Measurements from ENCODE around the gene CDPF1. TPM values are rescaled to one million over a fixed set of nuclear protein-coding genes. Genes with fewer than 3 reads are reported as not detected.

Gene CDPF1
- total RNA-seq, 1 experiment from 2014 or later, result 16.3 TPM

DNA sequence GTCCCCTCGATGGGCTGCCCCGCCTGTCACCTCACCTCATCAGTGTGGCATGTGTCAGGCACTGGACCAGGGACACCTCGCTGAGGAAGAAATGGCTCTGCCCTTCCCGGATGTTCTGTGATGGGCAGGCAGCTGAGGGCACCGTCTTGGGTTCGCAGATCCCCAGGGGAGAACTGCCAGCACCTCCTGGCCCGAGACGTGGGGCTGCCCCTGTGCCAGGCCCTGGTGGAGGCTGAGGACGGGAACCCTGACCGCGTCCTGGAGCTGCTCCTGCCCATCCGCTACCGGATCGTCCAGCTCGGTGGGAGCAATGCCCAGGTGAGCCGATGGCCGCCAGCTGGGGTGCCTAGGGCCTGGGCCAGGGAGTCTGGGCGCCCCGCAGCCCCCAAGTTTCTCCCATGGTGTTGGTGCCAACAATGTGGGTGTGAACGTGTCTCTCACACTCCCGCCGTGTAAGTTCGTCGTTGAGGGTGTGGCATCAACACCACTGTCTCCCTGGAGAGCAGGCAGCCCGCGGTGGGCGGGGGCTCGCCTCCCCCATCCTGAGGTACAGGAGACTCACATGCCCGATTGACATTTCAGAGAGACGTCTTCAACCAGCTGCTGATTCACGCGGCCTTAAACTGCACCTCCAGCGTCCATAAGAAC, 39.3 kb upstream of the CDPF1 start:
- no peak overlapping the region for H2AFZ ChIP-seq (ENCODE audit: low read depth, low read length, poor library complexity, severe bottlenecking)
- no peak overlapping the region for H3K27ac ChIP-seq (ENCODE audit: low read depth, low read length)
- TF ChIP-seq ZBTB33 (IDR thresholded peaks at IDR 0.05; ENCODE audit: extremely low read depth, insufficient replicate concordance, low read length) (no peak), ZNF274 (IDR thresholded peaks at IDR 0.05; ENCODE audit: low read depth, low read length) (no peak), EZH2 (IDR thresholded peaks at IDR 0.05) (no peak), EZH2phosphoT487 (IDR thresholded peaks at IDR 0.05; ENCODE audit: borderline replicate concordance) (no peak), CEBPB (IDR thresholded peaks at IDR 0.05; ENCODE audit: low read depth) (no peak), TCF7L2 (IDR thresholded peaks at IDR 0.05; ENCODE audit: borderline replicate concordance, extremely low read depth, insufficient read depth, insufficient read length) (no peak), JUND (IDR thresholded peaks at IDR 0.05) (no peak), EGR1 (IDR thresholded peaks at IDR 0.05; ENCODE audit: low read depth) (no peak), SP1 (IDR thresholded peaks at IDR 0.05; ENCODE audit: low read depth) (no peak), ZFX (IDR thresholded peaks at IDR 0.05) (no peak), YY1 (IDR thresholded peaks at IDR 0.05; ENCODE audit: extremely low read depth, insufficient replicate concordance, low read depth, low read length) (no peak), CBX3 (IDR thresholded peaks at IDR 0.05; ENCODE audit: low read depth) (no peak), POLR2A (IDR thresholded peaks at IDR 0.05; ENCODE audit: borderline replicate concordance, extremely low read depth, insufficient read depth, insufficient read length) (no peak)
- H3K9me2 ChIP-seq (ENCODE audit: insufficient read depth), result no peaks in the 10 kb centered on the region
- BruUV-seq (replicated peaks), result no TSS peak
- no peak overlapping the region for H3K4me2 ChIP-seq (ENCODE audit: low read length)
- H3K9ac ChIP-seq (ENCODE audit: low read length), result no peak overlapping the region
- ATAC-seq (no peak), DNase-seq (ENCODE audit: low read depth, low spot score) (no peak)
- H3K79me2 ChIP-seq (ENCODE audit: insufficient read depth, low read length), result no peaks in the 10 kb centered on the region
- no peaks in the 10 kb centered on the region for H3K27me3 ChIP-seq (ENCODE audit: insufficient read depth, low read length)
- intact Hi-C loops (cut with micrococcal nuclease), result no loop called here
- ChIA-PET CTCF (no interaction called here), RAD21 (ENCODE audit: low non-redundant PET in 1 of 2, low total read pairs in 2 of 2, uncharacterized antibody in 2 of 2, unreplicated experiment in 2 of 2) (no interaction called here), POLR2A (no interaction called here)
- no peaks in the 10 kb centered on the region for H3K4me1 ChIP-seq (ENCODE audit: control insufficient read depth in 1 of 2, insufficient read depth in 2 of 2, low read length in 2 of 2)
- H3K9me3 ChIP-seq (ENCODE audit: control insufficient read depth in 1 of 2, insufficient read depth in 1 of 2, low read depth in 1 of 2, low read length in 2 of 2), result no peaks in the 10 kb centered on the region
- no peaks in the 10 kb centered on the region for H4K20me1 ChIP-seq (ENCODE audit: insufficient read depth)
- peaks cover 20 to 22% of the 10 kb centered on the region in 2 experiments; a peak in 3 of 4 replicates for H3K36me3 ChIP-seq (ENCODE audit: control insufficient read depth in 1 of 2, insufficient read depth in 2 of 2, low read length in 2 of 2)
- H3K4me3 ChIP-seq (replicated peaks in 1 of 2; ENCODE audit: low read depth in 1 of 2, low read length in 2 of 2), result no peak overlapping the region

All from HCT116 (cell line).